Esophagus muscularis mucosa (tissue), 4 donors: Measurements from ENCODE around the gene AWAT1.

ENCODE experiments used
- EP300 ChIP-seq: sonication (generic); formaldehyde crosslinking; IDR thresholded peaks from one replicate; pipeline ENCODE4 v1.6.1; 2017; ENCODE audit warnings: antibody characterized with exemption
- POLR2A ChIP-seq: fragments of 450-650 bp; IDR thresholded peaks from one replicate; pipeline ENCODE4 v1.6.1; 2017; ENCODE audit warnings: antibody characterized with exemption, moderate library complexity, mild to moderate bottlenecking, low read depth
- POLR2AphosphoS5 ChIP-seq, 2 donors: sonication (generic); formaldehyde crosslinking; IDR thresholded peaks; one replicate each; pipeline ENCODE4 v1.6.1; 2017; ENCODE audit warnings: antibody characterized with exemption in 2 of 2
- TF ChIP-seq, protein P1 (sequence below), 3 experiments: fragments of 200-600 bp in 2 of 3; fragments of 450-650 bp in 1 of 3; sonication (generic) in 2 of 3; IDR thresholded peaks; one replicate each; pipeline ENCODE4 v1.5.1; 2017 to 2019; ENCODE audit warnings: antibody characterized with exemption in 3 of 3, mild to moderate bottlenecking in 2 of 3, moderate library complexity in 1 of 3

DNA sequence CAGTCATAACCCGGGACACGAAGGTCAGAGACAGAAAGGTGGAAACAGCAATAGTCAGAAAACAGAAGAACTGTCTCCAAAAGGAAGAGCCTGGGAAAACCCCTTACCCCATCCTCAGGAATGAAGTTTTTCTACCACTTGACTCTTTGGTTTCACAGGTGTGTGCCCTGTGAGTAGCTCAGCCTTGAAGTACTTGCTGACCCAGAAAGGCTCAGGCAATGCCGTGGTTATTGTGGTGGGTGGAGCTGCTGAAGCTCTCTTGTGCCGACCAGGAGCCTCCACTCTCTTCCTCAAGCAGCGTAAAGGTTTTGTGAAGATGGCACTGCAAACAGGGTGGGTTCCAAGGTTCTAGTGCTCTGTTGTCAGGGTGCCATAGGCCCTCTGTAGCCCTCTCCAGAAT is 32.7 kb upstream of the AWAT1 start:
- no peak for TF ChIP-seq EP300
- TF ChIP-seq, protein P1, sequence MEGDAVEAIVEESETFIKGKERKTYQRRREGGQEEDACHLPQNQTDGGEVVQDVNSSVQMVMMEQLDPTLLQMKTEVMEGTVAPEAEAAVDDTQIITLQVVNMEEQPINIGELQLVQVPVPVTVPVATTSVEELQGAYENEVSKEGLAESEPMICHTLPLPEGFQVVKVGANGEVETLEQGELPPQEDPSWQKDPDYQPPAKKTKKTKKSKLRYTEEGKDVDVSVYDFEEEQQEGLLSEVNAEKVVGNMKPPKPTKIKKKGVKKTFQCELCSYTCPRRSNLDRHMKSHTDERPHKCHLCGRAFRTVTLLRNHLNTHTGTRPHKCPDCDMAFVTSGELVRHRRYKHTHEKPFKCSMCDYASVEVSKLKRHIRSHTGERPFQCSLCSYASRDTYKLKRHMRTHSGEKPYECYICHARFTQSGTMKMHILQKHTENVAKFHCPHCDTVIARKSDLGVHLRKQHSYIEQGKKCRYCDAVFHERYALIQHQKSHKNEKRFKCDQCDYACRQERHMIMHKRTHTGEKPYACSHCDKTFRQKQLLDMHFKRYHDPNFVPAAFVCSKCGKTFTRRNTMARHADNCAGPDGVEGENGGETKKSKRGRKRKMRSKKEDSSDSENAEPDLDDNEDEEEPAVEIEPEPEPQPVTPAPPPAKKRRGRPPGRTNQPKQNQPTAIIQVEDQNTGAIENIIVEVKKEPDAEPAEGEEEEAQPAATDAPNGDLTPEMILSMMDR (IDR thresholded peaks at IDR 0.05): no peak
- no peak for TF ChIP-seq POLR2A
- TF ChIP-seq POLR2AphosphoS5 (IDR thresholded peaks at IDR 0.05): no peak
